Hepatocyte (in vitro differentiated cells): Measurements from ENCODE around the gene LFNG.

Experiments used
- CTCF ChIP-seq: fragments of 200-600 bp; sonication (generic); IDR thresholded peaks from 2 replicates; pipeline ENCODE4 v1.5.1; 2016; ENCODE audit warnings: antibody characterized with exemption, mild to moderate bottlenecking; ENCODE audit not compliant: poor library complexity
- EZH2 ChIP-seq: fragments of 200-600 bp; sonication (generic); IDR thresholded peaks from 2 replicates; pipeline ENCODE4 v1.6.1; 2016; ENCODE audit warnings: antibody characterized with exemption, mild to moderate bottlenecking, borderline replicate concordance

- TF ChIP-seq CTCF (no peak), EZH2 (no peak)
Observed at GRCh38 chr7:2497065-2497464, 22.5 kb upstream of the LFNG start.
